HPDE6-E6E7 (cell line): ENCODE data around the gene PALLD.

Source experiments
- DNase-seq: peaks from one replicate; pipeline ENCODE4 v3.0.0; 2011; ENCODE audit warnings: missing footprints; ENCODE audit errors: extremely low spot score

PALLD gene

DNA sequence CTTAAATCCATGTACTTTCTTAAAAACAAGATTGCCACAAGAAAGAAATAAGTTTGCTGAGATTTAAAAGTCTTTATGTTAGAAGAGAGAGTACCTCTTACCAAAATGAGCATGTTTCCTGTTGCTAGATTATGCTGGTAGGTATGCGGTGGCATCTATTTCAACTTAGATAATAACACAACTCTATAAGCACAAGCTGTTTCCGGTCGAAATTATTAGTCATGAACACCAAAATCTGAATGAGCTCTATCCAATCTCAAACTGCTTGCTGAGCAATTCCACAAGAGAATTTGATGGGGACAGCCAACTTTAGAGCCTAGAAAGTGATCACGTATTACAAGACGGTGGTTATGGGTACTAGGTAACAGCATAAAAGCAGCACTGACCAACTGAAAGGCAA lies 463.9 kb downstream of the PALLD start:
- no peak for DNase-seq

DNA sequence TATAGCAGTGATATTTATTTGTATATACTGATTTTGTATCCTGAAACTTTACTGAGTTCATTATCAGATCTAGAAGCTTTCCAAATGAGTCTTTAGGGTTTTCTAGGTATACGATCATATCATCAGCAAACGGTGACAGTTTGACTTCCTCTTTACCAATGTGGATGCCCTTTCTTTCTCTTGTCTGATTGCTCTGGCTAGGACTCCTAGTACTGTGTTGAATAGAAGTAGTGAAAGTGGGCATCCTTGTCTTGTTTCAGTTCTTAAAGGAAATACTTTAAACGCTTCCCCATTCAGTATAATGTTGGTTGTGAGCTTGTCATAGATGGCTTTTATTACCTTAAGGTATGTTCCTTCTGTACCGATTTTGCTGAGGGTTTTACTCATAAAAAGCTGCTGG lies 475.7 kb downstream of the PALLD start:
- no peak for DNase-seq
